PC-9 (cell line): Measurements from ENCODE around the gene SOX13. TPM values are rescaled to one million over a fixed set of nuclear protein-coding genes. Genes with fewer than 3 reads are reported as not detected.

Source experiments
- Bru-seq: library from RNA; stranded (reverse); fragments of 400-500 nt; gene quantifications from one replicate; lab custom pipeline; 2021; lab: Mats Ljungman, UMichigan
- BruChase-seq, 2 experiments: library from RNA; stranded (reverse); fragments of 400-500 nt; gene quantifications; one replicate each; lab custom pipeline; 2021; lab: Mats Ljungman, UMichigan
- BruUV-seq: library from RNA; stranded (reverse); fragments of 400-500 nt; replicated peaks from 2 replicates; lab custom pipeline; 2021; lab: Mats Ljungman, UMichigan
- CTCF ChIA-PET: fragments of 300-600 bp; sonication (Branson Sonifier 250); formaldehyde crosslinking; loops from one replicate; lab custom pipeline; 2022; ENCODE audit warnings: antibody characterized with exemption; lab: Charles Lee
- POLR2A ChIA-PET: fragments of 300-600 bp; sonication (Branson Sonifier 250); formaldehyde crosslinking; loops from one replicate; lab custom pipeline; 2022; ENCODE audit warnings: antibody characterized with exemption; ENCODE audit not compliant: unreplicated experiment; lab: Charles Lee
- DNase-seq, 2 experiments: peaks; one replicate each; pipeline versions ENCODE4 v3.0.0 to v3.0.0-alpha.2; 2015 to 2022; ENCODE audit warnings: mixed read lengths in 1 of 2
- H2AFZ ChIP-seq: fragments of 200-600 bp; sonication (generic); 2 replicates; pipeline ENCODE4 v1.8.1; 2017; ENCODE audit warnings: antibody characterized with exemption
- H3F3A ChIP-seq: fragments of 200-600 bp; sonication (generic); 2 replicates; pipeline ENCODE4 v1.8.1; 2017; ENCODE audit warnings: antibody characterized with exemption, mild to moderate bottlenecking, low read depth; ENCODE audit not compliant: insufficient read depth
- H3K27ac ChIP-seq: fragments of 200-600 bp; sonication (generic); 2 replicates; pipeline ENCODE4 v1.6.1; 2016; ENCODE audit warnings: mixed run types
- H3K27me3 ChIP-seq: fragments of 200-600 bp; sonication (generic); 2 replicates; pipeline ENCODE4 v1.6.1; 2016; ENCODE audit warnings: low read depth, mixed run types; ENCODE audit not compliant: insufficient read depth
- H3K36me3 ChIP-seq: fragments of 200-600 bp; sonication (generic); 2 replicates; pipeline ENCODE4 v1.6.1; 2016; ENCODE audit warnings: low read depth, mixed run types
- H3K4me1 ChIP-seq: fragments of 200-600 bp; sonication (generic); replicated peaks from 2 replicates; pipeline ENCODE4 v1.6.1; 2016; ENCODE audit warnings: mixed run types; ENCODE audit not compliant: insufficient read depth
- H3K4me2 ChIP-seq: fragments of 200-600 bp; sonication (generic); 2 replicates; pipeline ENCODE4 v1.6.1; 2017; ENCODE audit warnings: mixed run types
- H3K4me3 ChIP-seq: fragments of 200-600 bp; sonication (generic); 2 replicates; pipeline ENCODE4 v1.6.1; 2016; ENCODE audit warnings: mixed run types
- H3K79me2 ChIP-seq: fragments of 200-600 bp; sonication (generic); 2 replicates; pipeline ENCODE4 v1.6.1; 2017; ENCODE audit warnings: low read depth, mixed run types
- H3K9me2 ChIP-seq: fragments of 200-600 bp; sonication (generic); 2 replicates; pipeline ENCODE4 v1.8.1; 2017; ENCODE audit warnings: mild to moderate bottlenecking; ENCODE audit not compliant: insufficient read depth
- H3K9me3 ChIP-seq: fragments of 200-600 bp; sonication (generic); 2 replicates; pipeline ENCODE4 v1.8.1; 2016; ENCODE audit warnings: low read depth; ENCODE audit not compliant: insufficient read depth
- H4K20me1 ChIP-seq: fragments of 200-600 bp; sonication (generic); 2 replicates; pipeline ENCODE4 v1.8.1; 2017; ENCODE audit not compliant: insufficient read depth
- CTCF ChIP-seq: fragments of 200-600 bp; sonication (generic); conservative IDR thresholded peaks from 2 replicates; pipeline ENCODE4 v1.6.1; 2017; ENCODE audit warnings: mixed run types, antibody characterized with exemption, mild to moderate bottlenecking, moderate library complexity
- EZH2 ChIP-seq: fragments of 200-600 bp; sonication (generic); IDR thresholded peaks from 2 replicates; pipeline ENCODE4 v1.8.0; 2017; ENCODE audit warnings: antibody characterized with exemption, low read depth
- intact Hi-C: fragments of 100-400 bp; cut with micrococcal nuclease; formaldehyde crosslinking; loops from one replicate; pipeline ENCODE4 v1.10.0; 2022; ENCODE audit not compliant: unreplicated experiment
- long read RNA-seq: library from polyadenylated mRNA; stranded (forward); transcript quantifications from one replicate; pipeline ENCODE4 v2.0.0, GENCODE V29; 2022
- total RNA-seq: library from RNA; stranded (reverse); gene quantifications from 2 replicates; pipeline ENCODE4 v1.2.3, GENCODE V29; 2021

SOX13 gene
- total RNA-seq = 89.9 and 102 TPM in 2 replicates
- percentile 83 among the genes with signal in this experiment for Bru-seq, nascent RNA
- percentile 81 among the genes with signal in this experiment for BruChase-seq, experiment 1, labeled RNA remaining after a 2-hour chase
- BruChase-seq, experiment 2, labeled RNA remaining after a 6-hour chase = percentile 75 among the genes with signal in this experiment
- long read RNA-seq, transcript SOX13-203 (14 exons, 3,587 nt) = major isoform, 9 of 39 reads
- long read RNA-seq, partial matches to known transcripts = 15 of 39 reads
- long read RNA-seq, other reads (novel, unspliced or antisense) = 14 of 39 reads

GRCh38 chr1:204072931-204073836 is at the start of gene SOX13:
SOX13 (plus strand) TSS chr1:204073115; CDS start chr1:204112916, 39,801 bp downstream.
- intact Hi-C loops = loop anchor here (1.0 to 10.0 kb wide), 4 partner anchors 186 to 422 kb away; partner anchors contain the start of genes PIK3C2B and SNRPE
- H3K27me3 ChIP-seq = no peaks in the 10 kb centered on the region
- peak; percentile 48 for TF ChIP-seq CTCF
- TF ChIP-seq EZH2 = no peak
- DNase-seq = peak; percentile 63 to 83
- H3K27ac ChIP-seq = peak within 1 kb of the TSS; percentile 52
- H3K4me1 ChIP-seq = peaks cover 30% of the 10 kb centered on the region
- H4K20me1 ChIP-seq = peaks cover 30% of the 10 kb centered on the region
- BruUV-seq = no TSS peak
- peak within 1 kb of the TSS; percentile 90 for H2AFZ ChIP-seq
- H3K9me3 ChIP-seq = no peaks in the 10 kb centered on the region
- POLR2A ChIA-PET = interaction anchor here (0.6 to 0.7 kb wide), 5 partner anchors 11 to 741 kb away, joined by 3 to 4 read pairs (median 3); no protein-coding TSS in a partner anchor
- peaks cover 52% of the 10 kb centered on the region for H3K79me2 ChIP-seq
- no peaks in the 10 kb centered on the region for H3K36me3 ChIP-seq
- peak within 1 kb of the TSS; percentile 96 for H3K4me3 ChIP-seq
- CTCF ChIA-PET = interaction anchor here (0.7 to 1.1 kb wide), 2 partner anchors 202 kb away, joined by 5 to 14 read pairs; no protein-coding TSS in a partner anchor
- H3K9me2 ChIP-seq = no peaks in the 10 kb centered on the region
- H3F3A ChIP-seq = peaks cover 12% of the 10 kb centered on the region; the same call in 1 of the 2 replicates
- peak within 1 kb of the TSS; percentile 96 for H3K4me2 ChIP-seq

- H4K20me1 ChIP-seq = no peaks in the 10 kb centered on the region
- no peaks in the 10 kb centered on the region for H3K9me3 ChIP-seq
- POLR2A ChIA-PET = no interaction called here
- H3K4me2 ChIP-seq = no peak overlapping the region
- no peaks in the 10 kb centered on the region for H3K79me2 ChIP-seq
- no peaks in the 10 kb centered on the region for H3K36me3 ChIP-seq
- no peak for DNase-seq
- no peak overlapping the region for H3K27ac ChIP-seq
- intact Hi-C loops = no loop called here
- H3F3A ChIP-seq = no peaks in the 10 kb centered on the region; the same call in 1 of the 2 replicates
- no peaks in the 10 kb centered on the region for H3K27me3 ChIP-seq
- CTCF ChIA-PET = no interaction called here
- peaks cover 9% of the 10 kb centered on the region; the same call in 1 of the 2 replicates for H3K4me1 ChIP-seq
- no peak overlapping the region for H2AFZ ChIP-seq
- BruUV-seq = no TSS peak
- H3K9me2 ChIP-seq = no peaks in the 10 kb centered on the region
- no peak for TF ChIP-seq EZH2
- TF ChIP-seq CTCF = no peak
- no peak overlapping the region for H3K4me3 ChIP-seq
Measured at GRCh38 chr1:204025917-204026707, 46.8 kb upstream of the SOX13 start.
